ENCODE measurements around the gene PRXL2C. TPM values are rescaled to one million over a fixed set of nuclear protein-coding genes. Genes with fewer than 3 reads are reported as not detected.
"Not testable (repeated sequence)": the region's sequence is repeated elsewhere in the genome, so short reads cannot be mapped to it uniquely, and the experiment has no call there.

Gene PRXL2C, protein sequence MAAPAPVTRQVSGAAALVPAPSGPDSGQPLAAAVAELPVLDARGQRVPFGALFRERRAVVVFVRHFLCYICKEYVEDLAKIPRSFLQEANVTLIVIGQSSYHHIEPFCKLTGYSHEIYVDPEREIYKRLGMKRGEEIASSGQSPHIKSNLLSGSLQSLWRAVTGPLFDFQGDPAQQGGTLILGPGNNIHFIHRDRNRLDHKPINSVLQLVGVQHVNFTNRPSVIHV
- total RNA-seq = 22.9 and 25.1 TPM in 2 replicates

DNA sequence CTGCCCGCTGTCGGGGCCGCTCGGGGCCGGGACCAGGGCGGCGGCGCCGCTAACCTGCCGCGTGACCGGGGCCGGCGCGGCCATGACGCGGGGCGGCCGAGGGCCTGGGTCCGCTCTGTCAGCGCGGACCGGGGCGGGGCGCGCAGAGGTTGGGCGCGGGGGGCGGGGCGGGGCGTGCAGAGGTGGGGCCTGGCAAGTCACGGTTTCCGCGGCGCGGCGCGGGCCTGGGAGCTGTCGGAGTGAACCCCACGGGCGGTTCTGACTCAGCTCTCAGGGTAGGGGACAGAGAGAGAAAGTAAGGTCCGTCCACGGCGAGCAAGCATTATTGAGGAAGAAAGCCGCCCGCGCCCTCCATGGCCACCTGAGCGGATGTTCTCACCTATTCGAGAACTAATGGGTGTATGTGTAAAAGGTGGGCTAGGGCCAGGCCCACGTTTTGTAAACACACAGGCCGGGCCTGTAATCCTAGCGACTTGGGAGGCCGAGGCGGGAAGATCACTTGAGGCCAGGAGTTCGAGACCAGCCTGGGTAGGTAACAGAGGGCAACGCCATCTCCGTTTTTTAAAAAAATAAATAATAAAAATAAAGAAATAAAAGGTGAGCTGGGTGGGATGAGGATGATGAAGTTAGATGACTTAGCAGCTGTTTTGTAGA lies at the start of gene PRXL2C:
Gene PRXL2C, minus strand, starts transcription at position 120 of the 654 bp plus-strand sequence. Its CDS starts 36 bp downstream, at position 84.
- peak; percentile 20 for DNase-seq (ENCODE audit: low read depth, low spot score)

DNA sequence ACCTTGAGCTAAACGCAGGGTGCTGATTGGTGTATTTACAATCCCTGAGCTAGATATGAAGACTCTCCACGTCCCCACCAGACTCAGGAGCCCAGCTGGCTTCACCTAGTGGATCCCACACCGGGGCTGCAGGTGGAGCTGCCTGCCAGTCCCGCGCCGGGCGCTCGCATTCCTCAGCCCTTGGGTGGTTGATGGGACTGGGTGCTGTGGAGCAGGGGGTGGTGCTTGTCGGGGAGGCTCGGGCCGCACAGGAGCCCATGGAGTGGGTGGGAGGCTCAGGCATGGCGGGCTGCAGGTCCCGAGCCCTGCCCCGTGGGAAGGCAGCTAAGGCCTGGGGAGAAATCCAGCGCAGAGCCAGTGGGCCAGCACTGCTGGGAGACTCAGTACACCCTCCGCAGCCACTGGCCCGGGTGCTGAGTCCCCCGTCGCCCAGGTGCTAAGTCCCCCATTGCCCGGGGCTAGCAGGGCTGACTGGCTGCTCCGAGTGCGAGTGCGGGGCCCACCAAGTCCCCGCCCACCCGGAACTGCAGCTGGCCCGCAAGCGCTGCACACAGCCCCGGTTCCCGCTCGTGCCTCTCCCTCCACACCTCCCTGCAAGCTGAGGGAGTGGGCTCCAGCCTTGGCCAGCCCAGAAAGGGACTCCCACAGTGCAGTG lies 45.7 kb upstream of the PRXL2C start:
- not testable (repeated sequence) for DNase-seq (ENCODE audit: low read depth, low spot score)

DNA sequence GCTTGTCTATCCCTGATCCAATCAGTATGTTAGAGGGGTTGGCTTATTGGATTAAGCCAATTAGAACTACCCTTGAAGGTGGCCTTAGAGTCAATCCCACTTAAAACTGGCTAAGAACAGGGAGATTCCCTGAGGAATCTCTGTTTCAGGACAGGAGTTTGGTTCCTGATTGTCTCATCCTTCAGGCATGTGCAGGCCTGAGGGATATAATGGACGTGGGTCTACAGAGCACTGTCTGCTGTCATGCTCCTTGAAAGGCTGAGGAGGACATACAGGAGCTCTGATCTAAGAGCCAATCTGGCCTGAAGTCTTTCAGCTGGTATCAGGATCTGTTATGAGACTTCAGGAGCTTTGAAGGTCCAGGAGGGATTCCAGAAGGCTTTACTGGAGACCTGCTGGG lies 36.2 kb upstream of the PRXL2C start:
- DNase-seq (ENCODE audit: low read depth, low spot score) = no peak

DNA sequence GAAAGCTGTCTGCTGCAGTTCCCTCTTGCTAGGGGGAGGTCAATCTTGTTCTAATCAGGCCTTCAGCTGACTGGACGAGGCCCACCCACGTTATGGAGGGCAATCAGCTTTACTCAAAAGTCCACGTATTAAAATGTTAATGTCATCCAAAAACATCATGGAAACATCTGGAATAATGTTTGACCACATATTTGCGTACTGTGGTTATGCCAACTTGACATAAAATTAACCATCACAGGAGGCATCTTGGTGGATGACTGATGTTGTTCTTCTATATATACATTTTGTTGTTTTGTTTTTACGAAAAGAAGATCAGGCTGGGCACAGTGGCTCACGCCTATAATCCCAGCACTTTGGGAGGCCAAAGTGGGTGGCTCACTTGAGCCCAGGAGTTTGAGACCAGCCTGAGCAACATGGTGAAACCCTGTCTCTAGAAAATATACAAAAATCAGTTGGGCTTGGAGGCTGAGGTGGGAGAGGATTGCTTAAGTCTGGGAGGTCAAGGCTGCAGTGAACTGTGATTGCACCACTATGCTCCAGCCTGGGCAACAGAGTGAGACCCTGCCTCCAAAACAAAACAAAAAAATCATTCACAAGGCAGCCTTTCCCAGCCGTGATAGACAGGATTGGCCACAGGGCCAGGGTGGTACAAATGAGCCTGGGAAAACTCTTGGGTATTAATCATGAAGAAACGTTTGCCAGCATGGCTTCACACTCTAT lies 33.8 kb upstream of the PRXL2C start:
- no peak for DNase-seq (ENCODE audit: low read depth, low spot score)

DNA sequence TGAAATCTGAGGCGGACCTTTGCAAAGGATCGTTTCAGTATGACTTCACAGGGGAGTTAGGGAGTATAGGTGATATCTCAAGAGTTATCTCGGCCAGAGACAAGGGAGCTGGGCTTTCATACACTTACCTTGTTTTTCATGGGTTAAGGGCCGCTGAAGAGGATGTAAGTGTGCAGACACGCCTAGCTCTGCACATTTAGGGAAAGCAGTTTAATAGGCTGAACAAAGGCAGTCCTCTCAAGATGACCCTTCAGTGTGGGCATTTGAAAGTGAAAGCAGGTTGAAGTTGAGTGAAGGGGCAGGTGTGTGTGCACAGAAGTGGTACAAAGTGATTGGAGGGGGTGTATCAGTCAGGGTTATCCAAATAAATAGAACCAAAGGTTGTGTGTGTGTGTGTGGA lies 33.1 kb upstream of the PRXL2C start:
- no peak for DNase-seq (ENCODE audit: low read depth, low spot score)

DNA sequence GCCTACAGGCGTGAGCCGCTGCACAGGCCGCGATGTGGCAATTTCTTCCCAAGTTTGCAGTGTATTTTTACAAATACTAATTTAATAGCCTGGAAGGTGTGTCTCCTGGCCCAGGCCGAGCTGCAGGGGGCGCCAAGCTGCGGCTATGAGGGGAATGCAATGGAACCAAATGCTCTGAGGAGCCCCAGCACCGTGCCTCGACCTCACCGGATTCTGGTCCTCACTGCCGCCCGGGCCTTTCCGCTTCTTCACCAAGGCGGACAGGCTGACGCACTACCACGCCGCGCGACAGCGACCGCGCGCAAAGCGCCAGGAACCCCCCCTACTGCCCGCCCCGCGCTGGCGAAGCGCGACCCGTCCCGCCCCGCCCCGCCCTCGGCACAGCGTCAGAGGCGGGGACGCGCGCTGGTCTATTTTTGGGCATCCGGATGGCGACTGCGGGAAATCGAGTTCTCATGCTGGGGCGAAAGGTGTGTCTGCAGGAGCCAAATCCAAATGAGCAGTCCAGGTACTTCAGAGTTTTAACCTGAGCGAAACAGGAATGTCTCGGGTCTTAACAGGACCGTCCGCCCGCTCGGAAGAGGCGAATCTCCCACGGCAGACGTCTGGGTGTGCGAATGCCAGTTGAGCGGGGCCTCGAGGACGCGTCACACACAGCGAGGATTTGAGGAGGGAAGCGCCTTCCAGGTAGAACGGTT lies 31.7 kb upstream of the PRXL2C start:
- DNase-seq (ENCODE audit: low read depth, low spot score) = peak; percentile 8

DNA sequence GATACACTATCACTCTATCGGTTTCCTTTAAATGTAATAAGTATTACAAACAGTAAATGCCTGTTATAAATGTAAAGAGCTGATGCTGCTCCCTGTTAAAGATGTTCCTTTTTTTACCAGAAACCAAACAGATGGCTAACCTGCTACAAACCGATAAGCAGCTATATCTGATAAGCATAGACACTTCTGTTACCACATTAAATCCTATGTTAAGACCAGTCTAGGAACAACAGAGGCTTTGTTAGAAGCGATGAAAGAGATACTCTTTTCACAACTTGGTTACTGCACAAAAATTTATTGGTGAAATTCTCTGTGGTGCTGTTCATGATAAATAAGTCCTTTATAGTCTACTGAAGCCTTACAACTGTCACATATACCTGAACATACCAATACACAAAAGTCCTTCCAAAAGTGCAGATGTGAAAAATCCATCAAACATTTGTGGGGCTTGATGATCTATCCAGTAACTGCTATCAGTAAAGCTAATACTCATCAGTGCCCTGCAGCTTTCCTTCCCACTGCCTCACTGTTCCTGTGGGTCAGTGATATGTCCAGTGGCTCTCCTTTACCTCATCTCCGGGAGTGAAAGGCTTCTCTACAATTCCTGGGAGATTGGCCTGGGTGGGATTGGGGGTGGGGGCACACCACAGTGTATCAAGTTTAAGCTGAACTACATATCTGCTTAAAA lies 25.8 kb upstream of the PRXL2C start:
- DNase-seq (ENCODE audit: low read depth, low spot score) = no peak

DNA sequence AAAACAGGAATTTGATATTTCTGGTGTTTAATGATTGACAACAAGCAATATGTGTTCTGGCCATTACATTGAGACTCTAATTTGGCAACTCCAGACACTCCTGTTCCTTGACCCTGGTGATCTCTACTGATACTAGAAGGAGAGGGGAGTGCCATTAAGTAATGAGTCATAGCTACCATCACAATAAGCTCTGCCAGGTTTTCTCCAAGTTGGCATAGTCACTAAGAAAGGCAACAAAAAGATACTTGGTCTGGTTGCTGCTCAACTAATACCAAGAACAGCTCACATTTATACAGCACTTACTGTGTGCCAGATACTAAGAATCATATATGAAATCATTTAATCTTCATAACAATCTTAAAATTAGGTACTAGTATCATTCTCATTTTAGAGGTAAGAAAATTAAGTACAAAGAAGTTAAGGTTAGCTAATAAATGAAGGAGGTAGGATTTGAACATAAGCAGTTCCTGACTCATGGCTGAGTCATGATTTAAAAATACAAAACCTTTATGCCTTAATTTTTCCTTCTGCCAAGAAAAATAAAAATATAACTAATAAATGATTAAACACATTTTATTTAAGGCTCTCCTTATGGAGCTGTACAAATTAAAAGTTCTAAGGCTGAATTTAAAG lies 19.9 kb upstream of the PRXL2C start:
- peak; percentile 85 for DNase-seq (ENCODE audit: low read depth, low spot score)

DNA sequence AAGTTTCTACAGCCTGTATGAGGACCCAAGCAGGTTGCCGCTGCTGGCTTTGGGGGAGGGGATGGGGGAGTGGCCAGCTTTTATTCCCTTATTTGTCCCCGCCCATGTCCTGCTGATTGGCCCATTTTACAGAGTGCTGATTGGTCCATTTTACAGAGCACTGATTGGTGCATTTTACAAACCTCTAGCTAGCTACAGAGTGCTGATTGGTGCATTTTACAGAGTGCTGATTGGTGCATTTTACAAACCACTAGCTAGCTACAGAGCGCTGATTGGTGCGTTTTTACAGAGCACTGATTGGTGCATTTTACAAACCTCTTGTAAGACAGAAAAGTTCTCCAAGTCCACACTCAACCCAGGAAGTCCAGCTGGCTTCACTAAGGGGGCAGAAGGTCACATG lies 18.7 kb upstream of the PRXL2C start:
- not testable (repeated sequence) for DNase-seq (ENCODE audit: low read depth, low spot score)

DNA sequence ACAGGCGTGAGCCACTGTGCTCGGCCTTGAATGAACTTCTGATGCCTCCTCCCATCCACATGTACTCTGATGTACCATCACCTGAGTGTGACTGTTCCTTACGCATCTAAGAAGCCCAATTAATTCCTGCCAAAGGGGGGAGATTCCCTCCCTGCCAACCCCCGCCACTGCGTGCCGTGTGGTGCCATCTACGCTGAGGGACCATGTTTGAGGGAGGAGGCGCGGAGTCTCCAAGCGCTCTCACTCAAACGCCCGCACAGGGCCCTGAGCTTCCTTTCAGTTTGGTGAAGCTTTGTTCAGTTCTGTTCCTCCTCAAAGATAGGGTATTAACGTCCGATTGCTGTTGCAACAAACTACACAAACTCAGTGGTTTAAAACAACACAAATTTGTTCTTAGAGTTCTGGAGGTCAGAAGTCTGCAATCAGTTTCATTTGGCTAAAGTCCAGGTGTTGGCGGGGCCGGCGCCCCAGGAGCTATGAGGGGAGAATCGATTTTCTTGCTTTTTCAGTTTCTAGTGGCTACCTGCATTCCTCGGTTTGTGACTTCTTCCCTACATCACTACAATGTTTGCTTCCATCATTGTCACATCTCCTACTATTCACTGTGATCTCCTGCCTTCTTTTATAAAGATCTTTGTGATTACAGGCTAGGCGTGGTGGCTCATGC lies 13.9 kb upstream of the PRXL2C start:
- DNase-seq (ENCODE audit: low read depth, low spot score) = no peak

DNA sequence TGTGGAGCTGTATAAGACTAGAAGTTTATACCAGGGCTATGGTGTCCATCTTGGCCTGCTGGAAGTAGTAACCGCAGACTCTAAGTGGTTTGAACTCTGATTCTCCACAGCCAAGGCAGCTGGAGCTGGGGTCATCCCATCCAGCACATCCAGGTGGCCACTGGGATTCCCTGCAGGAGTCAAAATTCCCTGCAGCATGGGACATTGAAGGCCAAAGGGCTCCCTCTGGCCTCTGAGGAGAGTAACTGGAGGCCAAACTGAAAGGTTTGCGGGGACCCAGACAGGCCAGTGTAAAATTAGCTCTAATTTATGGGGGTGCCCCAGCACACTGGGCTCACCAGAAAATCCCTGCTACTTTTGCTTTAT lies 12.2 kb upstream of the PRXL2C start:
- DNase-seq (ENCODE audit: low read depth, low spot score) = no peak

DNA sequence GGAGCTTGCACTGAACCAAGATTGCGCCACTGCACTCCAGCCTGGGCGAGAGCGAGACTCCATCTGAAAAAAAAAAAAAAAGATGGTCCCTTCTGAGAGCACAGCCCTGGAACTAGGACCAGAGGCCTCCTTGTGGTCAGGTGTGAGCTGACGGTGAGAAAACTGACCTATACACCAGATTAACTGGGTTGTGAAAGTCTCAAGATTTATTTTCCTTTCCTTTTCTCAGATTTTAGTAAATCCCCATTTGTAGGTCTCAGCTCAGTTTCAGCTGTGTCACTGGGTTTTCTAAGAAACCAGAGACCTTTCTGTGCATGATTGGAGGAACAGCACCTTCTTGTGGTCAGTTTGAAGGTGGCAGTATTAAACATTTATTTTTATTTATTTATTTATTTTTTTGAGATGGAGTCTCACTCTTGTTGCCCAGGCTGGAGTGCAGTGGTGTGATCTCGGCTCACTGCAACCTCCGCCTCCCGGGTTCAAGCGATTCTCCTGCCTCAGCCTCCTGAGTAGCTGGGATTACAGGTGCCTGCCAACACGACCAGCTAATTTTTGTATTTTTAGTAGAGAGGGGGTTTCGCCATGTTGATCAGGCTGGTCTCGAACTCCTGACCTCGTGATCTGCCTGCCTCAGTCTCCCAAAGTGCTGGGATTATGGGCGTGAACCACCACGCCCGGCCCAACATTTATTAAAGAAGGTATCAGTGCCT lies 11.7 kb upstream of the PRXL2C start:
- DNase-seq (ENCODE audit: low read depth, low spot score) = peak; percentile 47

DNA sequence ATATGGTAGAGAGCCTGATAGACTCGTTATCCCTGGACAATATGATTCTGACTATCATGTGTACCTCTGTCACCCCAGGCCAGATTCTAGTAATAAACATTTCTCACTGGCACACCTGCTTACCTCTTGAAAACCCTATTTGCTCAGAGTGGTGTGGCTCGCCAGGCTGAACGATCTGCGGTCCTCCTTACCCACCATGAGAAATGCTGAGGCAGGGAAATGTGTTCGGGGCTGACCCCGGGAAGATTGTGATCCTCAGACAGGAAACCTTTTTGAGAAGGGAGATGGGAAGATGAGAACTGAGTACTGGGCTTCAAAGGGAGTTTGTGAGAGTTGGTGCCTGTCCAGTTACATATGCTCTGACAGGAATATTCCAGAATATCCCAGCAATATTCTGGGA lies 10.7 kb upstream of the PRXL2C start:
- no peak for DNase-seq (ENCODE audit: low read depth, low spot score)

DNA sequence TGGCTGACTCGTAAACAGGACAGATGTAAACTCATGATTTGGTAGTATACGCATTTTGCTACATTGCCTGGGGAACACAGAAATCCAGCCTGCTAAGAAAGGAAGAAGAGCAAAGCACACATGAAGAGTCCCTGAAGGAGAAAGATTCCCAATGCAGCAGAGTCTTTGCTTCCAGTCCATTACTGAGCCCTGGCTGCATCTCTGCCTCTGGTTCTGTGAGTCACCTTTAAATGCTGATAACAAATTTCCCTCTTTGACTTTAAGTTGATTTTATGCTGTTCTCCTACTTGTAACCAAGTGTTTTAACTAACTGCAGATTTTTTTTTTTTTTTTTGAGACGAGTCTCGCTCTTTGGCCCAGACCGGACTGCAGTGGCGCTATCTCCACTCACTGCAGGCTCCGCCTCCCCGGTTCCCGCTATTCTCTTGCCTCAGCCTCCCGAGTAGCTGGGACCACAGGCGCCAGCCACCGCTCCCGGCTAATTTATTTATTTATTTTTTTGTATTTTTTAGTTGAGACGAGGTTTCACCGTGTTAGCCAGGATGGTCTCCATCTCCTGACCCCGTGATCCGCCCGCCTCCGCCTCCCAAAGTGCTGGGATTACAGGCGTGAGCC lies 8.5 kb upstream of the PRXL2C start:
- DNase-seq (ENCODE audit: low read depth, low spot score) = no peak

DNA sequence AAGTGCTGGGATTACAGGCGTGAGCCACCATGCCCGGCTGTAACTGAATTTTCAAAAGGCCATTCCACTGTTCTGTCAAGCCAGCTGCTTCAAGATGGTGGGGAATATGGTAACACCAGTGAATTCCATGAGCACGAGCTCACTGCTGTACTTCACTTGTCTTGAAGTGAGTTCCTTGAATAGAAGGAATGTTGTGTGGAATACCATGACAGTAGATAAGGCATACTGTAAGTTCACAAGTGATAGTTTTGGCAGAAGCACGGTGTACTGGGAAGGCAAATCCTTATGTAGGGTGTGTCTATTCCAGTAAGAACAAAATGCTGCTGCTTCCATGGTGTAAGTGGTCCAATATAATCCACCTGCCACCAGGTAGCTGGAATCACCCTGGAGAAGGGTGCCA lies 6.6 kb upstream of the PRXL2C start:
- no peak for DNase-seq (ENCODE audit: low read depth, low spot score)

DNA sequence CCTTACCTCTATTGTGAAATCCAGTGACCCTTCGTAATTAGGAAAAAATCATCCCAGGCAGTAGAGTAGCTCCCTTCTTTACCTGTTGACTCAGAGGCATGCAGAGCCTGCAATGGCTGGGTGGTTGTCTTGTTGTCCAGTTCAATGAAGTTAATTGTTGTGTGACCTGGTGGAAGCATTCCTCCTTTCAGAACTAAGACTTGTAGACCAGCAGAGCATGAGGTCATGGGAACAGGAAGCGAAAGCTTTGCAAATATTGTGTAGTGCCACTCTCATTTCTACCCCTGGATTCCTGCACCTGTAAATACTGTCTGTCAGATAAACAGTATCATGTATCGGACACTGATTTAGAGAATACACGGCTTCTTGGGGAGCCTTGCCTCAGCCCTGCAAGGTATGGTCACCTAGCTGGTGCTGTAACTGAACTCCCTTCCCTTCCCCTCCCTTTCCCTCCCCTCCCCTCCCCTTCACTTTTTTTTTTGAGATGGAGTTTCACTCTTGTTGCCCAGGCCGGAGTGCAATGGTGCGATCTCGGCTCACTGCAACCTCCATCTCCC lies 5.7 kb upstream of the PRXL2C start:
- no peak for DNase-seq (ENCODE audit: low read depth, low spot score)

DNA sequence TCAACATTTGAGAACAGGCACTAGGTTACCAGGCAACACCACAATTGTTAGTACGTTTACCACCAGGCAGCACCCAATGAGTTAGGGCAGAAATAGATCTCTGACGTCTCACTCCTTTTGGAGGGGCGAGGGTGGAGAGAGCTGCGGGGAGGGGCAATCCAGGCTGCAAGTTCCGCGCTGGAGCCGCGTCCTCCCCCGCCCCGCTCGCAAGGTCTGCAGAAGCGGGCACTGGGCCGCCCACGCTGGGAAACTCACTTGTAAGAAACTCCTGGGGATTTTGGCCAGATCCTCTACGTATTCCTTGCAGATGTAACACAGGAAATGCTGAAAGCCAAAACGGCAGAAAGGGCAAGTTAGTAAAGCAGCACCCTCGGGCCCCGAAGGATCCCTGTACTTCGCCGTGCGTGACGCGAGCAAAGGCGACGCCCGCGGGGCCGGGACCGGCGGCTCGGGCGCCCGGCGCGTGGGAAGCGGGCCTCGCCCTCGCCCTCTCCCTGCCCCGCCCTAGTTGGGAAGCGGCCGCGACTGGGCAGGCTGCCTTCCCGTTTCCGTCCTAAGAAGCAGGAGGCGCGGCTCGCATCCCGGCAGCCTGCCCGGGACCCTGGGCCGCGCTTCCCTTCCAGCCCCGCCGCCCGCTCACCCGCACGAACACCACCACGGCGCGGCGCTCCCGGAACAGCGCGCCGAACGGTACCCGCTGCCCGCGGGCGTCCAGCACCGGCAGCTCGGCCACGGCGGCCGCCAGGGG lies 493 bp downstream of the PRXL2C start:
- peak; percentile 80 for DNase-seq (ENCODE audit: low read depth, low spot score)

DNA sequence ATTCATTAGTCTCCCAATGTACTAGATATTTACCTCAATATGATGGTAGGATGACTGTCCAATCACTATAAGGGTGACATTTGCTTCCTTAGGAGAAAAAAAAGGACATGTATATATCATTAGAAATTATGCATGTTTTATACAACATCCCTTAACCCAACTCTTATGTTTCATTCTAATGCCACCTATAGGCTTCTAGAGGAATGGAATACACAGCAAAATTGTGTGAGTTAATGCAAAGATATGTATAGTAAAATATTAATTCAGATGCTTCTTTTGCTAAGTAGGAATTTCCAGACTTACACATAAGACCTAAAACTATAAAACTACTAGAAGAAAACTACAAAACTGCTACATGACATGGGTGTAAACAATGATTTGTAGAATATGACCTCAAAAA lies 3.5 kb downstream of the PRXL2C start:
- no peak for DNase-seq (ENCODE audit: low read depth, low spot score)

Data from pulmonary artery endothelial cell (primary cell).